HG03575 (cell line): ENCODE results near the gene LBR.

Experiments
- ATAC-seq: cut with Tn5 transposase; IDR thresholded peaks from one replicate; pipeline ENCODE4 v1.9.1; 2021; ENCODE audit not compliant: unreplicated experiment, insufficient number of reproducible peaks, low FRiP score; ENCODE audit errors: extremely low read depth

The LBR gene

GRCh38 chr1:225448146-225448805 is 20.4 kb upstream of the LBR start:
- no peak for ATAC-seq

GRCh38 chr1:225447650-225448089 is 19.8 kb upstream of the LBR start:
- ATAC-seq: no peak

- no peak for ATAC-seq
These were observed 19.3 kb upstream of the LBR start for GRCh38 chr1:225446981-225447615.

DNA sequence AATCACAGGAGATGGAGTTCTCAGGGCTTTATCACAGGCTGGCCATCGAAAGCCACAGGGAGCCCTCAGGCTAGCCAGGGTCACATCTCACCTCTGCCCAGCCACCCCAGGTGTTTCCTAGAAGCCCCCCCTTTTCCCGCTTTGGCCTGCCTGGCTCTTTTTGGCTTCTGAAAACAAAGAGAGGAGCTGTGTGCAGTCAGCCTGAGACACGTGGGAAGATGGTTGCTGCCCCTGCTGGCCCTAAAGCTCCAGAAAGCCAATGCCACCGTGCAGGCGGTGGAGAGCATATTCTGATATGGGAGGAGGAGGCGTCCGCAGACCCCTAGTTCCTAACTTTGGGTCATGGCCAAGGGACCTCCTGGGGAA is 18.7 kb upstream of the LBR start:
- ATAC-seq: no peak

DNA sequence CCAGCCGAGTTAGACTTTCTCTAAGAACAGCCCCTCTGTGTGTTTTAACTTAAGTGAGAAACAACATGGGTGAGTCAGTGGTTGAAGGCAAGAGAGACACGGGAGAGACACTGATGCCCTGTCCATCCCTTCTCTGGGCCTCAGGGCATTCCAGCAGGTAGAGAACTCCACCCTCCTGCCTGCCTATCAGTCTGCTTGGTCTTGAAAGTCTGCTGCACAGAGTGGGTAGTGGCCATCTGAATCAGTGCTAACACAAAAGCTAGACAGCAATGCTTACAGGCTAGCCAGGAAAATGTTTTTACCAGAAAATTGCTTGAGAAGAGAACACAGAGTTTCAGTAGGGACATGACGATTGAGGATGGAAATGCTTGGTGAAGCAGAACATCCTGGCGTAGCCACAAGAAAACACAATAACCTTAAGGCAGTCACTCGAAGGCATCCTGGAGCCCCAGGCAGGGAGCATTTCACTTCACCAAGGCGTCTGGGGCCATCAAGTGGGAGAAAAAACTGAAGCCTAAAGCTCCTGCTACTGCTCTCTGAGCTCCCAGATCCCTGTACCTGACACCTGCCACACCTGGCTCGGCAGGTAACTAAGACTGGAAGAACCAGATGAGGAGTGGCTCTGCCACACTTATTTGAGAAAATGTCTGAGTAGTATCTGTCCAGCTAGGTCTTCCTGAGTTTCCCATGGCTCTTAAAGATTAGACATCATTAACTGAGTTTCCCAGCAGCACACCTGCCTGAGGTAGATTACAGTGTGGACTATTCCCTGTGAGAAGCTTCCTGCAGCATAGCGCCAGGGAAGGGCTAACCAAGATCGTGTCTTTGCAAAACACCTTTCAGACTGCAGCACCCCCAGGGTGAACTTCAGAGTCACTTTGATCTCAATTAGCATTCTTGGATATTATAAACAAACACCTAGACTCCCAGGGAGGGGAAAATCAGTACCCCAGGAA is 18.1 kb upstream of the LBR start:
- ATAC-seq: no peak

DNA sequence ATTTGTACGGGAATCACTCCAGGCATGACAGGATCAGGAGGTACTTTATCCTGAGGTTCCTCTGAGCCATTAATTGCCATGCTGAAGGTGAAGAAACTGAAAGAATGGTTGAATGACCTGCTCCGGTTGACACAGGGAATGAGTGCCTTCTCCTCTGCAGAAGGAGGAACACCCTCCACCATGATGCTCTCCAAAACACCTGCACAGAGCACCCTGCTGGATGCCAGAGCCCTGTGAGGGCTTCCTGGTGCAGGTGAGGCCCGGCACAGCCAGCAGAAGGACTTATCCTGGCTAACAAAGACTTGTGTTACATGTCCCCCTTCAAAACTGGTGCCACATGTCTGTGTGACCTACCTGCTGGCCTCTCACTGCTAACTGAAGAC is 14.3 kb upstream of the LBR start:
- ATAC-seq: no peak

- ATAC-seq: no peak
These were observed 13.7 kb upstream of the LBR start for GRCh38 chr1:225441314-225442122.

DNA sequence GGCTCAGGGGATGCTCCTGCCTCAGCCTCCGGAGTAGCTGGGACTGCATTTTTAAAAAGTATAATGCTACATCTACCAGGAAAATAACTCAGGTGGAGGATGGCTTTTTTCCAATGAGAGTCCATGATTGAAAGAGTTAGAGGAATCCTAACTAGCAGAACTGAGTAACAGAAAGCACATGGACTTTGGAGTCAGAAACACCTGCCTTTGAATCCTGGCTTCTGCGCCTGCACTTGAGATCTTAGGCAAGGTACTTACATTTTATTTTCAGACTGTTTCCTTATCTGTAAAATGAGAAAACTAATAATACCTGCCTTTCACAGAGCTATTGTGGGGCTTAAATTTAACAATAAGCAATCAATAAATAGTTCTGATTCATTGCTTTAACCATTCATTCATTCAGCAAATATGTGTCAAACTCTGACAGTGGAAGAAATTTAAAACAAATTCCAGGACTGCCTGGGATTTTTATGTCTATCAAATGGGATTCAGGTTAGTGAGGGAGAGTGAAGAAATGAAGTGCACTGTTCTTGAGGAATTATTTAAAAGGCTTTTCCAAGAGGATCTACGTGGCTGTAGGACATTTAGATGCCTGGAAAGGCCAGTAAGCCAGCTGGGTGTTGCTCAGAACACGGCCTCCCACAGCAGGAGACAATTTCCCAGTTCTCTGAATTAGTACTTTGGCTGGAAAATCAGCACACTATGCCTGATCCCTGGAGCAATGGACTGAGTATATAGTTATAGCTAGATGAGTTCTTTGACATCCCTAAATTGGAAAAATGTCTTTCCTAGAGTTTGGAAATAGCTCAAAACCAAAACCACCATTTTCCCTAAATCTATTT is 12.8 kb upstream of the LBR start:
- no peak for ATAC-seq

DNA sequence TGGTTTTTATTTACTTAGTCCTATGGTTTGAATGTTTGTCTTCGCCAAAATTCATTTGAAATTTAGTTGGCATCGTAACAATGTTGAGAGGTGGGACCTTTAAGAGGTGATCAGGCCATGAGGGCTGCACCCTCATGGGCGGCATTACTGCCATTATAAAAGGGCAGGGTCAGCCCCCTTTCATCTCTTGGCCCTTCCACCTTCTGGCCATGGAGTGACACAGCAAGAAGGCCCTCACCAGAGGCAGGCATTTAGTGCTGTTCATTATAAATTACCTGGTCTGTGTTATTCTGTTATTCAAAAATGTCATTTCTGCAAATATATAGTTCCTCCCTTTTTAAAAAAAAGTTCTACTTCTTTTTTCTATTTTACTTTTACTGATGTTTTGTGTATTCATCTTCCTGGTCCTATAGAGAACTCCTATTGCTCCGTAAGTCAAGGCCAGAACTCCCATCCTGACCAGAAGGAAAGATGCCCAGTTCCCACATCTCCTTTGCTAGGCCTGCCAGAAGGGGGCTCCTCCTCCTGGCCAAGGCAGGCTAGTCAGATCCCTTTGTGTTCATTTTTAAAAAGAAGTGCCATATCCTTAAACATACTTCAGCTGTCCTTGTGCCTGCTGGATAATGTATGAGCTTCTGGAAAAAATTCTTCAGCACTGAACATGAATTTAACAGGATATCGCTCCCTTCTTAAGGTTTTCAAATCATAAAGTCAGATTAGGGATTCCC is 10.0 kb upstream of the LBR start:
- no peak for ATAC-seq

GRCh38 chr1:225435957-225436392 is 8.1 kb upstream of the LBR start:
- ATAC-seq: no peak

- no peak for ATAC-seq
These were observed 7.6 kb upstream of the LBR start for GRCh38 chr1:225435487-225435886.

- ATAC-seq: no peak
These were observed 7.2 kb upstream of the LBR start for GRCh38 chr1:225435076-225435475.

- ATAC-seq: no peak
These were observed 6.2 kb upstream of the LBR start for GRCh38 chr1:225434046-225434445.

GRCh38 chr1:225431081-225431863 is 3.4 kb upstream of the LBR start:
- no peak for ATAC-seq

DNA sequence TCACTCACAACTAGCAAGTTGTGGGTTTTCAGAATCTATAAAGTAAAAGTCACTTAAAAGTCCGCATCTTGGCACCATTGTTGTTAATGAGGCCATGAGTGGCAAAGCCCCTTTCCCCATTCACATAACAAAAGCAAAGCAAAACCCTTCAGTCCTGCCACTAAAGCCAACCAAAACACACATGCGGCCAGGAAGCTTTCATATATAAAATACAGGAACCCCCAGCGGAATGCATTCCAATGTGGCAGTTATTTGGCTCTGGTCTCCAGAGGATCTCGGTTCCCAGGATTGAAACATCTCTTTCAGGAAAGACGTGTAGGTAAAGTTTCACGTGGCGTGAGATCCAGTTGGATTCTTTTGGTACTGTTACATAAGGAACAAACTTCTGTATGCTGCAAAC is 2.5 kb upstream of the LBR start:
- no peak for ATAC-seq

GRCh38 chr1:225428881-225429455 is 1.1 kb upstream of the LBR start:
- no peak for ATAC-seq
